Thyroid gland (tissue), 4 donors: ENCODE measurements around the gene TBR1.

ENCODE experiments used
- CTCF ChIP-seq, 6 experiments: fragments of 200-600 bp in 3 of 6; fragments of 450-650 bp in 3 of 6; sonication (generic) in 3 of 6; IDR thresholded peaks; one replicate each; pipeline ENCODE4 v1.5.1; 2016 to 2019; ENCODE audit warnings: antibody characterized with exemption in 6 of 6, mild to moderate bottlenecking in 2 of 6, inconsistent platforms in 1 of 6, moderate library complexity in 1 of 6
- POLR2A ChIP-seq, 2 donors: fragments of 450-650 bp; IDR thresholded peaks; one replicate each; pipeline ENCODE4 v1.6.1; 2017; ENCODE audit warnings: antibody characterized with exemption in 2 of 2, mild to moderate bottlenecking in 2 of 2, moderate library complexity in 1 of 2

- no peak for TF ChIP-seq CTCF (IDR thresholded peaks at IDR 0.05)
- TF ChIP-seq POLR2A (IDR thresholded peaks at IDR 0.05) = no peak
These were observed 9.0 kb downstream of the TBR1 start for GRCh38 chr2:161424891-161425727.
